HFF-Myc (cell line): Measurements from ENCODE around the gene CARM1.

Experiments used
- DNase-seq: peaks from one replicate; pipeline ENCODE4 v3.0.0-alpha.2; 2011; ENCODE audit warnings: low read depth; ENCODE audit errors: extremely low read depth
- H3K4me3 ChIP-seq: replicated peaks from 2 replicates; pipeline ENCODE4 v1.5.1; 2011; ENCODE audit warnings: low read depth, mild to moderate bottlenecking, control low read depth, low read length
- CTCF ChIP-seq: IDR thresholded peaks from 2 replicates; pipeline ENCODE4 v1.5.1; 2012; ENCODE audit warnings: mild to moderate bottlenecking, low read depth, low read length, control low read depth; ENCODE audit errors: missing control alignments

CARM1 gene

GRCh38 chr19:10858204-10858828 is 13.0 kb upstream of the CARM1 start:
- TF ChIP-seq CTCF: peak; percentile 95
- no peak overlapping the region for H3K4me3 ChIP-seq
- no peak for DNase-seq

- TF ChIP-seq CTCF: peak; percentile 52
- H3K4me3 ChIP-seq: no peak overlapping the region
- DNase-seq: no peak
Measured at GRCh38 chr19:10861103-10861651, 10.2 kb upstream of the CARM1 start.

- H3K4me3 ChIP-seq: no peak overlapping the region
- DNase-seq: no peak
- no peak for TF ChIP-seq CTCF
Measured at GRCh38 chr19:10862561-10863106, 8.7 kb upstream of the CARM1 start.

- DNase-seq: no peak
- no peak overlapping the region for H3K4me3 ChIP-seq
- no peak for TF ChIP-seq CTCF
Measured at GRCh38 chr19:10863107-10863717, 8.1 kb upstream of the CARM1 start.

GRCh38 chr19:10864538-10864899 is 6.8 kb upstream of the CARM1 start:
- no peak for DNase-seq
- H3K4me3 ChIP-seq: no peak overlapping the region
- peak; percentile 98 for TF ChIP-seq CTCF

- H3K4me3 ChIP-seq: no peak overlapping the region
- TF ChIP-seq CTCF: no peak
- DNase-seq: no peak
Measured at GRCh38 chr19:10866495-10866894, 4.9 kb upstream of the CARM1 start.
